NB4 (cell line): Measurements from ENCODE around the gene DUSP7.

Source experiments
- DNase-seq: peaks from one replicate; pipeline ENCODE4 v3.0.0; 2010; ENCODE audit warnings: low read depth
- H3K4me3 ChIP-seq: one replicate; pipeline ENCODE4 v1.5.1; 2011; ENCODE audit warnings: mild to moderate bottlenecking, low read depth, low read length, moderate library complexity
- MYC ChIP-seq: IDR thresholded peaks from 2 replicates; pipeline ENCODE4 v1.6.1; 2011; ENCODE audit warnings: low read depth, low read length
- POLR2A ChIP-seq: IDR thresholded peaks from 2 replicates; pipeline ENCODE4 v1.6.1; 2011; ENCODE audit warnings: mild to moderate bottlenecking; ENCODE audit not compliant: insufficient read length; ENCODE audit errors: extremely low read depth
- TF ChIP-seq, protein P1 (sequence below): IDR thresholded peaks from one replicate; pipeline ENCODE4 v1.5.1; 2012; ENCODE audit warnings: low read depth, low read length
- TF ChIP-seq, protein P2 (sequence below): IDR thresholded peaks from 2 replicates; pipeline ENCODE4 v1.6.1; 2011; ENCODE audit warnings: low read depth, low read length

The DUSP7 gene

DNA sequence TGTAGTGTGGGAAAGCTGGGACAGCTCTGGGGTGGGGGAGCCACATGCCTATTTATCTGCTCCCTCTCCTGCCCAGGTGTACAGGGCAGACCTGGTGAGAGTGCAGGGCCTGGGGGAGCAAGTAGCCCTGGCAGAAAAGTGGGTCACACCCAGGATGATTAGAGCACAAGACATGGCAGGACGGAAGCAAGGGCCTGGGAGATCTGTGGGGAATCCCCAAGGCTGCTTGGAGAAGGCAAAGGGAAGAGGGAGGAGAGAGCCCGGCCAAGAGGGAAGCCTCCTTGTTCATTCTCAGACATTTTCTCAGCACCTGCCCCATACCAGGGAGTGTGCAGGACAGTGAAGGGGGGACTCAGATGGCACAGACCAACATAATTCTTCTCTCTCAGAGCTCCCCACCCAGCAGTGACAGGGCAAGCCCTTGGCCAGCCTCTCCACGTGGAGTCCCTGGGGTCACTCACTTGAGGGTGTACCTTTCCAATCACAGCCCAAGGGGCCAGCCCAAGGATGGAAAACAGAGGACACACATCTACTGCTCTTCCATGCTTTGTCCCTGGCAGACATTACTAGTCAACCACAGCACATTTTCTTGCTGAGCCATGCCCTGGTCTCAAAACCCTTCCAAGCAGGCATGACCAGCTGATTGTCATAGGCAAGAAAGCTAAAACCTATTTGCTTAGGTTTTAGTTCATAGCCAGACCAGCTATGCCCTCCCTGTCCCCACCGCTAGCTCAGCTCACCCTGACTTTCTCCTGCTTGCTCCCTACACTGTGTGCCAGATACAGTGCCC, 4.9 kb upstream of the DUSP7 start:
- H3K4me3 ChIP-seq, result no peak overlapping the region
- DNase-seq, result no peak
- TF ChIP-seq MYC (no peak), POLR2A (no peak)
- TF ChIP-seq, protein P1, sequence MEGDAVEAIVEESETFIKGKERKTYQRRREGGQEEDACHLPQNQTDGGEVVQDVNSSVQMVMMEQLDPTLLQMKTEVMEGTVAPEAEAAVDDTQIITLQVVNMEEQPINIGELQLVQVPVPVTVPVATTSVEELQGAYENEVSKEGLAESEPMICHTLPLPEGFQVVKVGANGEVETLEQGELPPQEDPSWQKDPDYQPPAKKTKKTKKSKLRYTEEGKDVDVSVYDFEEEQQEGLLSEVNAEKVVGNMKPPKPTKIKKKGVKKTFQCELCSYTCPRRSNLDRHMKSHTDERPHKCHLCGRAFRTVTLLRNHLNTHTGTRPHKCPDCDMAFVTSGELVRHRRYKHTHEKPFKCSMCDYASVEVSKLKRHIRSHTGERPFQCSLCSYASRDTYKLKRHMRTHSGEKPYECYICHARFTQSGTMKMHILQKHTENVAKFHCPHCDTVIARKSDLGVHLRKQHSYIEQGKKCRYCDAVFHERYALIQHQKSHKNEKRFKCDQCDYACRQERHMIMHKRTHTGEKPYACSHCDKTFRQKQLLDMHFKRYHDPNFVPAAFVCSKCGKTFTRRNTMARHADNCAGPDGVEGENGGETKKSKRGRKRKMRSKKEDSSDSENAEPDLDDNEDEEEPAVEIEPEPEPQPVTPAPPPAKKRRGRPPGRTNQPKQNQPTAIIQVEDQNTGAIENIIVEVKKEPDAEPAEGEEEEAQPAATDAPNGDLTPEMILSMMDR, result no peak
- TF ChIP-seq, protein P2, sequence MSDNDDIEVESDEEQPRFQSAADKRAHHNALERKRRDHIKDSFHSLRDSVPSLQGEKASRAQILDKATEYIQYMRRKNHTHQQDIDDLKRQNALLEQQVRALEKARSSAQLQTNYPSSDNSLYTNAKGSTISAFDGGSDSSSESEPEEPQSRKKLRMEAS, result no peak

DNA sequence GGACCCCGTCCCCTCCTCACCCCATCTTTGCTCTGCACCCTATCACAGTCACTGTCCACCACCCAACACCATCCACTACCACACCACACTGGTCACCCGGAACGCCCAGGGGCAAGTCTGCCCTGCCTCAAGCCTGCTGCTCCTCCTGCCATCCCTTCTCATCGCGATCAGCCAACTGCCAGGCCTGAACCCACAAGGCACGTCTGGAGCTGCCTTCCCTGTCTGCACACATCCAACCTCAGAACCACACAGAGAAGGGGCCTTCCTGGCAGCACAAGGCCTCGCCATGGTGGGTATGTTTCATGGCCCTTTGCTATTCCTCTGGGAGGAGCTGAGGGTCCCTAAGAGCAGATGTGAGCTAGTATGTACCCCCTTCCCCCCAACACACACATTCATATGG, 3.4 kb upstream of the DUSP7 start:
- H3K4me3 ChIP-seq, result no peak overlapping the region
- TF ChIP-seq, protein P2, result no peak
- TF ChIP-seq MYC, result no peak
- TF ChIP-seq POLR2A, result no peak
- TF ChIP-seq, protein P1, result no peak
- no peak for DNase-seq

DNA sequence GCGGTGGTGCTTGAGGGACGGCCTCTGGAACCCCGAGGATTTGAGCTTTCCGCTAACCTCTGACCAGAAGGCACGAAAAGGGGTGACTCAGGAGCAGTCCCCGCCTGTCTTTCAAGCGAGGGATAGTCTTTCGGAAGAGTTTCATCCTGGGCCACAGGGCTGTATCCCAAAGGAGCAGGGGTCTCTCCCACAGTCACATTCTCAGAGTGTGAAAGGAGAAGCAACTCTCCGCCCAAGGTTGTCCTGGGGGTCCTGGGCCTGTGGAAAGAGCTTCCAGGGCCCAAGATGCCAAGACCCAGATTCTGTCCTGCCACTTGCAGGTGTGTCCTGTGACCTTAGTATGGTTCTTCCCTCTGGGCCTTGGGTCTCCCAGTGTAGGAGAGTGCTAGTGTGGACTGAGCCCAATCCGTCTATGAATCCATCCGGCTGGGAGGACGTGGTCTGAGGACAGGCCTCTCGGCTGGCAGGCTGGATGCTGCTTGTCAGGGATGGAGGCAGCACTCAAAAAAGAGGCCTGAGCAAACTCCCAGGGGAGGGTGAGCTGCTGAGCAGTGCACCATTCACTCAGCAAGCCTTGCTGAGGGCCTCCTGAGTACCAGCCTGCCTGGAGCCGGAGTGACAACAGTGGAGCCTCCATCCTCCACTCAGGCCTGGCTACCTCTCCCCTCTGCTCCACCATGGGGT, 1.6 kb upstream of the DUSP7 start:
- no peak overlapping the region for H3K4me3 ChIP-seq
- DNase-seq, result peak; percentile 47
- TF ChIP-seq, protein P1, result no peak
- TF ChIP-seq MYC (no peak), POLR2A (no peak)
- TF ChIP-seq, protein P2, result no peak

DNA sequence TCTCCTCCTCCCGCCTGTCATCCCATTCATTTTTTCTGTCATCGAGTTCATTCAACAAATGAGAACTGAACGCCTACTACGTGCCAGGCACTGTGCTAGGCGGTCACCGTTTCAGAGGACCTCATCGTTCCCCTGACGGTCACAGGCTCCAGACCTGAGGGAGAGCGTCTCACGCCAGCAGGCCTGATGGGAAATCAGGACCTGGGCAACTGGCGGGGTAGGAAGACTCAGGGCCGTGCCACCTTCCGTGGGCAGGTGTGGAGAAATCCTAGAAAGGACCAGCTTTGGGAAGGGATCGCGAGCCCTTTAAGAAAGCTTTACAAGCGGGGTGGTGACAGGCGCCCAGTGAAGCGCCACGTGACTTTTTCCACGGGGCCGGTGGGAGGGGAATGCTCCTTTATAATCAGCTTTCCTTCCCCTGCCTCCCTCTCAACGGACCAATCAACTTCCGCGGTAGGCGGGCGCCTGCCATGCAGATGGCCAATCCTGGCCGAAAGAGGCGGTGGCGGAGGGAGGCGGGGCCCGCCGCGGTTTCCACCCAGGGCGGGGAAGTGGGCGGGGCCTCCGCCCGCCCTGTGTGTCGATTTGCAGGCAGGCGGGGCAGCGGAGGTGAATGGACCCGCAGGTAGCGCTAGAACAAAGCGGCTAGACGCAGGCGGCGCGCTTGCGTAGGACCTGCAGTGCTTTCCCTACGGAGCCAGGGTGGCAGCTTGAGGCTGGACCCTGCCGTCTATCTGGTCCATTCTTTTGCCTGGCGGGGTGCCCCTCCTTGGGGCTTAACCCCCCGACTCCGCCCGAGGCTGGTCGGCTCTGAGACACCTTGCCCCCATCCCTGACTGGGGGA, 819 bp upstream of the DUSP7 start:
- TF ChIP-seq, protein P1, result no peak
- TF ChIP-seq POLR2A (peak; percentile 29), MYC (peak; percentile 85)
- TF ChIP-seq, protein P2, result peak; percentile 99
- peak; percentile 98 for DNase-seq
- peak overlapping the region; percentile 72 for H3K4me3 ChIP-seq

DNA sequence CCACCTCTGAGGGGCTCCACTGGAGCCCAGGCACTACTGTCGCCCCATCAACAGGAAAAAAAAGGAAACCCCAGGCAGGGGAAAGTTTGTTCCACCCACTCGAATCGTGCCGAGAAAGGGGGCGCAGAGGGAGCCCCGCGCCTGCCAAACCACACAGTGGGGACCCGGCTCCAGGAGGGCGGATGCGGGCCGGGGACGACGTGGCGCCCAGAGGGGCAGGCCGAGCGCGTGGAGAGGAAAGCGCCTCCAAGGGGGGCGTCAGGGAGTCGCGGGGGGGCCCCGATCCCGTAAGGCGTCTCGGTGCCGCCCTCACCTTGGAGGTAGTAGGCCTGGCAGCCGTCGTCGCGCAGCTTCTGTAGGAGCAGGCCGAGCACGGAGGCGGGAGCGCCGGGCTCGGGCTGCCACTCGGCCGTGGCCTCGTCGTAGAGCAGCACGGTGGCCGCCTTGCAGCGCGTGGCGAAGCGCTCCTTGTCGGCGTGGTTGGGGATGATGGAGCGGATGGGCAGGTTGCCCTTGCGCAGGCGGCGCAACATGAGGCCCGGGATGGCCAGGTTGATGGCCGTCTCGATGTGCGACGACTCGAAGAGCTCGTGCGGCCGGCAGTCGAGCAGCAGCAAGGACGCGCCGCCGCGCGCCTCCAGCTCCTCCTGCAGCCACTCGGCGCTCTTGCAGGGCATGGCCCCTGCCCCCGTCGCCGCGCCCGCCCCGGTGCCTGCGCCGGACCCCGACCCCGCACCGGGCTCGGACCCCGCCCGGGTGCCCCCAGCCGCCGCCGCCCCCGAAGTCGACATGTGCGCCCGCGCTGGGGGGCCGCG, 627 bp downstream of the DUSP7 start:
- peak; percentile 77 for DNase-seq
- peak overlapping the region; percentile 91 for H3K4me3 ChIP-seq

More for the DNA sequence above, 627 bp downstream of the DUSP7 start:
- TF ChIP-seq POLR2A (no peak), MYC (peak; percentile 44)
- TF ChIP-seq, protein P1, result no peak
- TF ChIP-seq, protein P2, result peak; percentile 70
